Neural cell (in vitro differentiated cells): Measurements from ENCODE around the gene MTCH1. TPM values are rescaled to one million over a fixed set of nuclear protein-coding genes. Genes with fewer than 3 reads are reported as not detected.

Source experiments
- H2AFZ ChIP-seq: fragments of 200-600, 300-800 bp; sonication (generic), shearing (Covaris generic); 2 replicates; pipeline ENCODE4 v1.6.0; 2014; ENCODE audit warnings: low read depth, mild to moderate bottlenecking, antibody characterized with exemption, low read length, moderate library complexity
- H3F3A ChIP-seq: fragments of 200-600 bp; shearing (Covaris generic); 2 replicates; pipeline ENCODE4 v1.6.1; 2016; ENCODE audit warnings: mild to moderate bottlenecking, moderate library complexity, mixed read lengths, antibody characterized with exemption, low read length; ENCODE audit not compliant: insufficient read depth, poor library complexity, severe bottlenecking
- H3K27ac ChIP-seq: fragments of 200-600, 300-800 bp; sonication (generic), shearing (Covaris generic); 2 replicates; pipeline ENCODE4 v1.5.1; 2014; ENCODE audit warnings: mild to moderate bottlenecking, low read length, moderate library complexity
- H3K27me3 ChIP-seq: fragments of 300-800, 200-600 bp; sonication (generic), shearing (Covaris generic); 2 replicates; pipeline ENCODE4 v1.6.0; 2014; ENCODE audit warnings: mild to moderate bottlenecking, low read depth, low read length, moderate library complexity; ENCODE audit not compliant: insufficient read depth
- H3K36me3 ChIP-seq: fragments of 300-800, 200-600 bp; sonication (generic), shearing (Covaris generic); 2 replicates; pipeline ENCODE4 v1.5.1; 2014; ENCODE audit warnings: mild to moderate bottlenecking, antibody characterized with exemption, low read length, moderate library complexity; ENCODE audit not compliant: insufficient read depth
- H3K4me2 ChIP-seq: fragments of 300-800, 200-600 bp; sonication (generic), shearing (Covaris generic); 2 replicates; pipeline ENCODE4 v1.6.0; 2014; ENCODE audit warnings: mild to moderate bottlenecking, low read length
- H3K4me3 ChIP-seq: fragments of 300-800, 200-600 bp; sonication (generic), shearing (Covaris generic); 2 replicates; pipeline ENCODE4 v1.5.1; 2014; ENCODE audit warnings: mild to moderate bottlenecking, low read length, moderate library complexity
- H3K79me2 ChIP-seq: fragments of 200-600 bp; shearing (Covaris generic); replicated peaks from 2 replicates; pipeline ENCODE4 v1.6.0; 2014; ENCODE audit warnings: mild to moderate bottlenecking, low read length, moderate library complexity; ENCODE audit not compliant: insufficient read depth
- H3K9ac ChIP-seq: fragments of 300-800, 200-600 bp; sonication (generic), shearing (Covaris generic); 2 replicates; pipeline ENCODE4 v1.6.1; 2016; ENCODE audit warnings: mild to moderate bottlenecking, low read length, mixed read lengths
- H3K9me2 ChIP-seq: fragments of 200-600 bp; shearing (Covaris generic); 2 replicates; pipeline ENCODE4 v1.6.1; 2016; ENCODE audit warnings: mild to moderate bottlenecking, low read length, mixed read lengths; ENCODE audit not compliant: insufficient read depth
- H3K9me3 ChIP-seq: fragments of 200-600, 300-800 bp; sonication (generic), shearing (Covaris generic); 2 replicates; pipeline ENCODE4 v1.6.1; 2016; ENCODE audit warnings: mild to moderate bottlenecking, mixed run types, low read length, moderate library complexity, mixed read lengths
- H4K20me1 ChIP-seq: fragments of 200-600 bp; shearing (Covaris generic); 2 replicates; pipeline ENCODE4 v1.6.1; 2016; ENCODE audit warnings: mild to moderate bottlenecking, mixed run types; ENCODE audit not compliant: insufficient read depth
- EP300 ChIP-seq: fragments of 450-650 bp; conservative IDR thresholded peaks from 2 replicates; pipeline ENCODE4 v1.6.1; 2014; ENCODE audit warnings: antibody characterized with exemption, mild to moderate bottlenecking, moderate library complexity; ENCODE audit not compliant: poor library complexity, severe bottlenecking
- EZH2 ChIP-seq: fragments of 200-600, 300-800 bp; shearing (Covaris generic), sonication (generic); IDR thresholded peaks from 2 replicates; pipeline ENCODE4 v1.6.1; 2014; ENCODE audit warnings: antibody characterized with exemption, low read length, borderline replicate concordance, mild to moderate bottlenecking; ENCODE audit not compliant: insufficient read depth, poor library complexity, severe bottlenecking
- MXI1 ChIP-seq: fragments of 450-650 bp; conservative IDR thresholded peaks from 2 replicates; pipeline ENCODE4 v1.6.1; 2014; ENCODE audit warnings: antibody characterized with exemption, mild to moderate bottlenecking; ENCODE audit not compliant: poor library complexity, severe bottlenecking
- POLR2AphosphoS5 ChIP-seq: IDR thresholded peaks from 2 replicates; pipeline ENCODE4 v1.6.1; 2012
- RAD21 ChIP-seq: fragments of 450-650 bp; conservative IDR thresholded peaks from 2 replicates; pipeline ENCODE4 v1.6.1; 2014; ENCODE audit warnings: antibody characterized with exemption, mild to moderate bottlenecking, moderate library complexity
- REST ChIP-seq: IDR thresholded peaks from 2 replicates; pipeline ENCODE4 v1.6.1; 2012; ENCODE audit warnings: borderline replicate concordance
- SMC3 ChIP-seq: fragments of 450-650 bp; conservative IDR thresholded peaks from 2 replicates; pipeline ENCODE4 v1.6.1; 2014; ENCODE audit warnings: antibody characterized with exemption, mild to moderate bottlenecking, moderate library complexity; ENCODE audit not compliant: poor library complexity
- TAF1 ChIP-seq: IDR thresholded peaks from 2 replicates; pipeline ENCODE4 v1.6.1; 2012; ENCODE audit warnings: low read depth
- polyA plus RNA-seq: library from polyadenylated mRNA; depleted of rRNA; stranded (reverse); fragments of >200 nt; gene quantifications from 2 replicates; pipeline ENCODE4 v1.2.3, GENCODE V29; 2014
- TF ChIP-seq, protein P1 (sequence below): fragments of 450-650 bp; IDR thresholded peaks from 2 replicates; pipeline ENCODE4 v1.5.1; 2014; ENCODE audit warnings: antibody characterized with exemption, mild to moderate bottlenecking, moderate library complexity; ENCODE audit not compliant: poor library complexity, severe bottlenecking

MTCH1 gene
- polyA plus RNA-seq, 1 donor from 2014 or later: 217 TPM

- no peak overlapping the region for H2AFZ ChIP-seq
- H3K4me3 ChIP-seq: no peak overlapping the region
- H3K27me3 ChIP-seq: no peaks in the 10 kb centered on the region
- H3K79me2 ChIP-seq: no peaks in the 10 kb centered on the region
- H3F3A ChIP-seq: no peaks in the 10 kb centered on the region
- no peaks in the 10 kb centered on the region for H3K9me3 ChIP-seq
- no peak overlapping the region for H3K27ac ChIP-seq
- no peaks in the 10 kb centered on the region for H4K20me1 ChIP-seq
- H3K36me3 ChIP-seq: peaks cover 7% of the 10 kb centered on the region
- no peak overlapping the region for H3K9ac ChIP-seq
- no peaks in the 10 kb centered on the region for H3K9me2 ChIP-seq
- H3K4me2 ChIP-seq: no peak overlapping the region
- TF ChIP-seq SMC3 (no peak), REST (no peak), RAD21 (no peak), EP300 (no peak), TAF1 (no peak), EZH2 (no peak), MXI1 (no peak), POLR2AphosphoS5 (no peak)
- TF ChIP-seq, protein P1, sequence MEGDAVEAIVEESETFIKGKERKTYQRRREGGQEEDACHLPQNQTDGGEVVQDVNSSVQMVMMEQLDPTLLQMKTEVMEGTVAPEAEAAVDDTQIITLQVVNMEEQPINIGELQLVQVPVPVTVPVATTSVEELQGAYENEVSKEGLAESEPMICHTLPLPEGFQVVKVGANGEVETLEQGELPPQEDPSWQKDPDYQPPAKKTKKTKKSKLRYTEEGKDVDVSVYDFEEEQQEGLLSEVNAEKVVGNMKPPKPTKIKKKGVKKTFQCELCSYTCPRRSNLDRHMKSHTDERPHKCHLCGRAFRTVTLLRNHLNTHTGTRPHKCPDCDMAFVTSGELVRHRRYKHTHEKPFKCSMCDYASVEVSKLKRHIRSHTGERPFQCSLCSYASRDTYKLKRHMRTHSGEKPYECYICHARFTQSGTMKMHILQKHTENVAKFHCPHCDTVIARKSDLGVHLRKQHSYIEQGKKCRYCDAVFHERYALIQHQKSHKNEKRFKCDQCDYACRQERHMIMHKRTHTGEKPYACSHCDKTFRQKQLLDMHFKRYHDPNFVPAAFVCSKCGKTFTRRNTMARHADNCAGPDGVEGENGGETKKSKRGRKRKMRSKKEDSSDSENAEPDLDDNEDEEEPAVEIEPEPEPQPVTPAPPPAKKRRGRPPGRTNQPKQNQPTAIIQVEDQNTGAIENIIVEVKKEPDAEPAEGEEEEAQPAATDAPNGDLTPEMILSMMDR: no peak
Measured at GRCh38 chr6:36924131-36924530, 61.9 kb downstream of the MTCH1 start.

DNA sequence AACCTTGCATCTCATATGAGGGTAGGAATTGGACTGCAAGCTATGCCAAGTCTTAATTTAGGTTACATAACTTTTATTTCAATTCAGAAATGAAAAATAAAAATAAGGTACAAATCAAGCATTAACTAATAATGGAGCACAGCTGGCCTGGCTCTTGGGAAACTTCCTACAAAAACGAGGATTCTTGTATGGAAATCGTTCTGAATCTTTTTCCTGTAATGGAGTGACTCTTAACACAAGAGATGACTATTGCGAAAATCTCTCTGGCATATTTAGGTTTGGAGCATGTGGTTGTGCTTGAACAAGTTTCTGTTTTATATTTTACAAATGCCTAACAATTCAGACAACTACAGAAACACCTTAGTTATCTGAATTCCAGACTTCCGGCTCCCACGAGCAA is 65.5 kb downstream of the MTCH1 start:
- H2AFZ ChIP-seq: no peak overlapping the region
- no peaks in the 10 kb centered on the region for H3K9me3 ChIP-seq
- H3K27me3 ChIP-seq: no peaks in the 10 kb centered on the region
- H3K79me2 ChIP-seq: no peaks in the 10 kb centered on the region
- no peak overlapping the region for H3K27ac ChIP-seq
- no peak for TF ChIP-seq RAD21
- no peak for TF ChIP-seq SMC3
- TF ChIP-seq REST: no peak
- TF ChIP-seq POLR2AphosphoS5: no peak
- TF ChIP-seq, protein P1: no peak
- no peak for TF ChIP-seq EP300
- no peak for TF ChIP-seq MXI1
- no peak for TF ChIP-seq EZH2
- TF ChIP-seq TAF1: no peak
- no peak overlapping the region for H3K9ac ChIP-seq
- no peak overlapping the region for H3K4me3 ChIP-seq
- no peaks in the 10 kb centered on the region for H3F3A ChIP-seq
- no peaks in the 10 kb centered on the region for H4K20me1 ChIP-seq
- peaks cover 7% of the 10 kb centered on the region for H3K36me3 ChIP-seq
- H3K4me2 ChIP-seq: no peak overlapping the region
- H3K9me2 ChIP-seq: no peaks in the 10 kb centered on the region
